Osteocyte (in vitro differentiated cells): ENCODE results near the gene ACAD11. TPM values are rescaled to one million over a fixed set of nuclear protein-coding genes. Genes with fewer than 3 reads are reported as not detected.

Experiments
- DNase-seq: peaks from one replicate; pipeline ENCODE4 v3.0.0; 2021; ENCODE audit warnings: mixed read lengths; ENCODE audit not compliant: unreplicated experiment; ENCODE audit errors: extremely low spot score
- H3K27ac Mint-ChIP-seq: one replicate; pipeline ENCODE4 v1.8.0; 2021; ENCODE audit warnings: mild to moderate bottlenecking, mixed read lengths; ENCODE audit not compliant: unreplicated experiment
- H3K27me3 Mint-ChIP-seq: one replicate; pipeline ENCODE4 v1.8.0; 2021; ENCODE audit warnings: mixed read lengths; ENCODE audit not compliant: unreplicated experiment
- H3K36me3 Mint-ChIP-seq: one replicate; pipeline ENCODE4 v1.8.0; 2021; ENCODE audit warnings: mixed read lengths; ENCODE audit not compliant: unreplicated experiment
- H3K4me1 Mint-ChIP-seq: one replicate; pipeline ENCODE4 v1.8.0; 2021; ENCODE audit warnings: mixed read lengths; ENCODE audit not compliant: unreplicated experiment
- H3K4me3 Mint-ChIP-seq: one replicate; pipeline ENCODE4 v1.8.0; 2021; ENCODE audit warnings: mild to moderate bottlenecking, moderate library complexity, mixed read lengths; ENCODE audit not compliant: unreplicated experiment
- H3K9me3 Mint-ChIP-seq: one replicate; pipeline ENCODE4 v1.8.0; 2021; ENCODE audit warnings: mixed read lengths; ENCODE audit not compliant: unreplicated experiment
- total RNA-seq: library from RNA; stranded (reverse); gene quantifications from 2 replicates; pipeline ENCODE4 v1.2.1, GENCODE V29; 2021
- TF ChIP-seq, protein P1 (sequence below): fragments of 200-600 bp; sonication (generic); IDR thresholded peaks from 2 replicates; pipeline ENCODE4 v1.5.0; 2021; ENCODE audit warnings: antibody characterized with exemption, mild to moderate bottlenecking, moderate library complexity

Gene ACAD11
- total RNA-seq, 1 donor from 2014 or later = 22.6 TPM

DNA sequence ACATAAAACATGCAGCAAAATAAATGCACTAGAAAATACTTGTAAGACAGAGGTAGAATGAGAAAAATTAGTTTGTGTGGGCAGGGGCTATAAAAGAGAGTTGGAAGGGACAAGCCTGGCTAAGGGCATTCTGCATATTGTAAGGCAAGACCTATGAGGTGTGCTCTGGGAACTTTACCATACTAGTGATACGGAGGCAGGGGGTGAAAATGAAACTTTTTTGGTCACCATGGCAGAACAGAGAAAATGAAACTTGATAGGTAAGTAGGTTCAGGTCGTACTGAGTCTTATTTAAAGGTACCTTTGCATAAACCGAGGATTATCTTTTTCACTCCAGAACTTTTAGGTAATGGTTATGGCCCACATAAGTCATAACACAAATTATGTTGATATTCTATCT is 137.3 kb downstream of the ACAD11 start:
- DNase-seq = no peak
- no peaks in the 10 kb centered on the region for H3K27me3 Mint-ChIP-seq
- no peak overlapping the region for H3K4me3 Mint-ChIP-seq
- H3K27ac Mint-ChIP-seq = no peak overlapping the region
- TF ChIP-seq, protein P1, sequence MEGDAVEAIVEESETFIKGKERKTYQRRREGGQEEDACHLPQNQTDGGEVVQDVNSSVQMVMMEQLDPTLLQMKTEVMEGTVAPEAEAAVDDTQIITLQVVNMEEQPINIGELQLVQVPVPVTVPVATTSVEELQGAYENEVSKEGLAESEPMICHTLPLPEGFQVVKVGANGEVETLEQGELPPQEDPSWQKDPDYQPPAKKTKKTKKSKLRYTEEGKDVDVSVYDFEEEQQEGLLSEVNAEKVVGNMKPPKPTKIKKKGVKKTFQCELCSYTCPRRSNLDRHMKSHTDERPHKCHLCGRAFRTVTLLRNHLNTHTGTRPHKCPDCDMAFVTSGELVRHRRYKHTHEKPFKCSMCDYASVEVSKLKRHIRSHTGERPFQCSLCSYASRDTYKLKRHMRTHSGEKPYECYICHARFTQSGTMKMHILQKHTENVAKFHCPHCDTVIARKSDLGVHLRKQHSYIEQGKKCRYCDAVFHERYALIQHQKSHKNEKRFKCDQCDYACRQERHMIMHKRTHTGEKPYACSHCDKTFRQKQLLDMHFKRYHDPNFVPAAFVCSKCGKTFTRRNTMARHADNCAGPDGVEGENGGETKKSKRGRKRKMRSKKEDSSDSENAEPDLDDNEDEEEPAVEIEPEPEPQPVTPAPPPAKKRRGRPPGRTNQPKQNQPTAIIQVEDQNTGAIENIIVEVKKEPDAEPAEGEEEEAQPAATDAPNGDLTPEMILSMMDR = no peak
- peaks cover 59% of the 10 kb centered on the region for H3K36me3 Mint-ChIP-seq
- no peaks in the 10 kb centered on the region for H3K9me3 Mint-ChIP-seq
- H3K4me1 Mint-ChIP-seq = no peaks in the 10 kb centered on the region

DNA sequence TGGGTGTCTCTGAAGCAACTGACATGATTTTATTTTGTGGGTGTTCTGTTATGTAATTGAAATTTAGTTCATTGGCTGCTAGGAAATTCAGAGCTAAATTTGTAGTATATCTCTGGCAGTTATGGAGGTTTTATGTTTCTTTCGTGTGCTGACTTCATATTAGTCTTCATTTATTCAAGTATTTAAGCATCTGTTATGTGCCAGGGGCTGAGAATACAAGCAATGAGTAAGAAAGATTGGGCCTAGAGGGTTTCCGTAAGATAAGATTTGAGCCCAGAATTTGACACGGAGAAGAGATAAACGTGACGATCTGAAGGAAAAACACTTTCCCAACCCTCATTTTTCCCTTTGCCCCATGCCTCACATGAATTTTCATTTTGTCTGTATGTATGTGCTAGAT is 137.7 kb downstream of the ACAD11 start:
- peaks cover 62% of the 10 kb centered on the region for H3K36me3 Mint-ChIP-seq
- TF ChIP-seq, protein P1 = no peak
- DNase-seq = no peak
- no peak overlapping the region for H3K4me3 Mint-ChIP-seq
- H3K9me3 Mint-ChIP-seq = no peaks in the 10 kb centered on the region
- H3K4me1 Mint-ChIP-seq = no peaks in the 10 kb centered on the region
- H3K27me3 Mint-ChIP-seq = no peaks in the 10 kb centered on the region
- no peak overlapping the region for H3K27ac Mint-ChIP-seq

DNA sequence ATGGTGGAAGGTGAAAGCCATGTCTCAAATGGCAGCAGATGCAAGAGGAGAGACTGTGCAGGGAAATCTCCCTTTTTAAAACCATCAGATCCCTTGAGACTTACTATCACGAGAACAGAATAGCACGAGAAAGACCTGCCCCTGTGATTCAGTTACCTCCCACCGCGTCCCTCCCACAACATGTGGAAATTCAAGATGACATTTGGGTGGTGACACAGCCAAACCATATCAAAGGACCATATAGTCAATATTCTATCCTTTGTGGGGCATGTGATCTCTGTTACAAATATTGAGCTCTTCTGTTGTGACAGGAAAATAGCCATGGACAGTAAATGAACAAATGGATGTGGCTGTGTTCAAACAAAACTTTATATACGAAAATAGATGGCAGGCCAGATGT is 139.7 kb downstream of the ACAD11 start:
- TF ChIP-seq, protein P1 = no peak
- no peaks in the 10 kb centered on the region for H3K9me3 Mint-ChIP-seq
- H3K27me3 Mint-ChIP-seq = no peaks in the 10 kb centered on the region
- peaks cover 59% of the 10 kb centered on the region for H3K36me3 Mint-ChIP-seq
- DNase-seq = no peak
- H3K4me3 Mint-ChIP-seq = no peak overlapping the region
- H3K4me1 Mint-ChIP-seq = no peaks in the 10 kb centered on the region
- H3K27ac Mint-ChIP-seq = no peak overlapping the region

DNA sequence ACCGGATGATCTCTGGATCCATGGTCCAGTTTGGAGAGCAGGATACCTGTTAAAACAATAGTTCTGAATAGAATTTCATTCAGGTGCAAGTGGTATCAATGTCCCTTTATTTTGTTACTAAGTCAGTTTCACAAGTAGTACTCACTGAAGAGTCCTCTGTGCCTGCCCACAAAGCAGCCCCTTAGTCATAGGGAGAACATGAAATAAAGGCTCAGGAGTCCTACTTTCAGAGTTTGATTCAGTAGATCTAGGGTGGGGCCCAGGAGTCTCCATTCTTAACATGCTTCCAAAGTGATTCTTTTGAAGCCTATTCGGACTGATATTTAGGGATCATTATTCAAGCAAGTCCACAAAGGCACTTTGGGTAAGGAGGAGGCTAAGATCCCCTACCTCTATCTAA is 142.3 kb downstream of the ACAD11 start:
- no peak overlapping the region for H3K27ac Mint-ChIP-seq
- TF ChIP-seq, protein P1 = no peak
- no peak overlapping the region for H3K4me3 Mint-ChIP-seq
- H3K4me1 Mint-ChIP-seq = no peaks in the 10 kb centered on the region
- H3K36me3 Mint-ChIP-seq = peaks cover 61% of the 10 kb centered on the region
- DNase-seq = no peak
- H3K9me3 Mint-ChIP-seq = no peaks in the 10 kb centered on the region
- no peaks in the 10 kb centered on the region for H3K27me3 Mint-ChIP-seq

DNA sequence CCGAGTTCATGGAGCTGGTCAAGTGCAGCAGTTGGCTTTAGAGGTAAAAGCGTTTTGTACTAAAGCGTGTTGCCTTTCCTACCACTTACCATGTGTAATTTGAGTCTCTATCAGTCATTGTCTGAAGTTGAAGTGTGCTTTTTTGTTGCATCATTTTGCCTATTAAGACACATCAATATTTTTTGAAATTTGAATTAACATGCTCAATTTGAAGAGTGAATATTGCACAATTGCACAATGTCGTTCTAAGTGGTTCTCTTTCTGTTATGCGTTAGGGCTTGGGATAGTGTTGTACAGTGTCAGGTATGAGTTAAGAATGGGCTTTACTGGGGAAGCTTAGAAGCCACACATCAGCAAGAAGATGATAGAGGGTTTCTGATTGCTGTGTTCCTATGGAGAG is 146.6 kb downstream of the ACAD11 start:
- no peak for DNase-seq
- TF ChIP-seq, protein P1 = no peak
- Mint-ChIP-seq H3K4me1 (no peaks in the 10 kb centered on the region), H3K27me3 (no peaks in the 10 kb centered on the region), H3K9me3 (no peaks in the 10 kb centered on the region), H3K36me3 (peaks cover 67% of the 10 kb centered on the region), H3K27ac (no peak overlapping the region), H3K4me3 (no peak overlapping the region)
